Right lobe of liver (tissue), 4 donors: Measurements from ENCODE around the gene RAD18.

Experiments
- CTCF ChIP-seq, 4 donors: fragments of 200-600 bp in 3 of 4; fragments of 450-650 bp in 1 of 4; IDR thresholded peaks; one replicate each; pipeline versions ENCODE4 v1.5.1 to v1.8.0; 2016 to 2022; ENCODE audit warnings: antibody characterized with exemption in 4 of 4, mild to moderate bottlenecking in 2 of 4
- POLR2A ChIP-seq: fragments of 450-650 bp; IDR thresholded peaks from one replicate; pipeline ENCODE4 v1.6.1; 2017; ENCODE audit warnings: antibody characterized with exemption, mild to moderate bottlenecking
- donor health status: DM: no; HTN: no; CAD: no.
- donor health status: DM: no; HTN: no; CAD: no.
- donor health status: DM: no; HTN: yes; CAD: no.

GRCh38 chr3:8978551-8978950 is 15.3 kb upstream of the RAD18 start:
- no peak for TF ChIP-seq CTCF (IDR thresholded peaks at IDR 0.05)
- TF ChIP-seq POLR2A = no peak
